Effector memory CD4-positive, alpha-beta T cell (primary cell): ENCODE measurements around the gene WRAP73.
A peak's percentile ranks its signal among the peaks of the same experiment; 100 is the strongest.

ENCODE experiments used
- DNase-seq, 3 donors: peaks; one replicate each; pipeline ENCODE4 v3.0.0-alpha.2; 2020
- H3K27ac ChIP-seq: 2 replicates; pipeline ENCODE4 v1.7.0; 2013; ENCODE audit warnings: mild to moderate bottlenecking, low read length, moderate library complexity; ENCODE audit not compliant: insufficient read depth, poor library complexity, severe bottlenecking
- H3K27me3 ChIP-seq: replicated peaks from 2 replicates; pipeline ENCODE4 v1.7.0; 2013; ENCODE audit warnings: mild to moderate bottlenecking, low read length; ENCODE audit not compliant: insufficient read depth, control insufficient read depth, poor library complexity, severe bottlenecking
- H3K36me3 ChIP-seq: 2 replicates; pipeline ENCODE4 v1.7.0; 2013; ENCODE audit warnings: mild to moderate bottlenecking, low read length, moderate library complexity; ENCODE audit not compliant: control insufficient read depth, insufficient read depth
- H3K4me1 ChIP-seq: 2 replicates; pipeline ENCODE4 v1.7.0; 2013; ENCODE audit warnings: low read length, mild to moderate bottlenecking; ENCODE audit not compliant: control insufficient read depth, insufficient read depth, poor library complexity, severe bottlenecking
- H3K4me3 ChIP-seq: 2 replicates; pipeline ENCODE4 v1.7.0; 2013; ENCODE audit warnings: low read length, low read depth, mild to moderate bottlenecking; ENCODE audit not compliant: insufficient read depth, poor library complexity, severe bottlenecking
- H3K9me3 ChIP-seq: 2 replicates; pipeline ENCODE4 v1.7.0; 2013; ENCODE audit warnings: mild to moderate bottlenecking, low read length, moderate library complexity; ENCODE audit not compliant: control insufficient read depth

The WRAP73 gene

GRCh38 chr1:3657578-3658230, 7.8 kb upstream of the WRAP73 start:
- peaks cover 3% of the 10 kb centered on the region for H3K4me1 ChIP-seq
- no peaks in the 10 kb centered on the region for H3K9me3 ChIP-seq
- H3K27ac ChIP-seq = no peak overlapping the region
- peaks cover 14% of the 10 kb centered on the region for H3K27me3 ChIP-seq
- no peaks in the 10 kb centered on the region for H3K36me3 ChIP-seq
- no peak overlapping the region for H3K4me3 ChIP-seq
- no peak for DNase-seq

- Histone ChIP-seq H3K27ac (no peak overlapping the region), H3K9me3 (no peaks in the 10 kb centered on the region), H3K4me3 (no peak overlapping the region), H3K36me3 (no peaks in the 10 kb centered on the region), H3K4me1 (peaks cover 7% of the 10 kb centered on the region), H3K27me3 (peaks cover 16% of the 10 kb centered on the region)
- no peak for DNase-seq
Measured at GRCh38 chr1:3657096-3657475, 7.2 kb upstream of the WRAP73 start.

GRCh38 chr1:3656450-3657095, 6.7 kb upstream of the WRAP73 start:
- Histone ChIP-seq H3K27ac (no peak overlapping the region), H3K36me3 (no peaks in the 10 kb centered on the region), H3K9me3 (no peaks in the 10 kb centered on the region), H3K4me1 (peaks cover 12% of the 10 kb centered on the region), H3K4me3 (no peak overlapping the region), H3K27me3 (peaks cover 19% of the 10 kb centered on the region)
- DNase-seq = no peak

DNA sequence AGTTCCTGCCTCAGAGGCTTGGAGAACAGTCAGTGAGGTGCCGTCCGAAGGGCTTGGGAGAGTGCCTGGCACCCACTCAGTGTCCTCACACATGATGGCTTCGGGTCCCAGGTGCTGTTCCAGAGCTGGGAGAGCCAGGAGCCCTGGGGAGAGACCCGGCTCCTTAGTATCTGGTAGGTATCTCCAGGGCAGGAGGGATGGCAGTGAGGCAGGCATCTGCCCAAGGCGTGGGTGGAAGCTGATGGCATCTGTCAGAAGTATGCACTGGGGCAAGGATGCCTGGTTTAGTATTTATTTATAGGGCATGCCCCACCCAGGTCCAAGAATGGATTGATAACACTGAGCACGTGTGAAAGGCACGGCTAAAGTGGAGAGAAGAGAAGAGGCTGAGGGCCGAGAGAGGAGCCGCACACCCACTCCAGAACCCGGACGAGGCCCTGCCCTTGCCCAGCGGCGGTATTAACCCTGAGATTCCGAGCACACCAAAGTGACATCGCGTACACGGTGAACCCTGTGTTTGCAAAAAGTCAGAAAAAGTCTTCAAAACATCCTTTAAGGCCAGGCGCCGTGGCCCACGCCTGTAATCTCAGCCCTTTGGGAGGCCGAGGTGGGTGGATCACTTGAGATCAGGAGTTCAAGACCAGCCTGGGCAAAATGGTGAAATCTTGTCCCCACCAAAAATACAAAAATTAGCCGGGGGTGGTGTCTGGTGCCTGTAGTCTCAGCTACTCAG, 4.8 kb upstream of the WRAP73 start:
- DNase-seq = no peak
- Histone ChIP-seq H3K27ac (no peak overlapping the region), H3K4me3 (no peak overlapping the region)

DNA sequence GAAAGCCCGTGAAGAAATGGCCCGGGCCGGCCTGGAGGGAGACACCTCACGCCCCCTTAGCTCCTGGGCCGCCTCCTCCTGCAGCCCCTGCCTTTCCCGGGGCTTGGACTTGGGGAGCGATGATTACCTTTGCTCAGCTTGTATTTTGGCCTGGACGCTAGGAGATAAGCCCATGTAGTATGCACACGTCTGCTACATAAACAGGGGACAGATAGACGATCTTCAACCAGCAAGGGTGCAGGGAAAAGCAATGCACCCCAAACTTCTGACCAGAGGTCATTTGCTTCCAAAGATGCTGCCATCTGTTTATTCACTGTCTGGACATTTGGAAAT, 3.3 kb upstream of the WRAP73 start:
- Histone ChIP-seq H3K4me3 (no peak overlapping the region), H3K27me3 (peaks cover 32% of the 10 kb centered on the region), H3K36me3 (no peaks in the 10 kb centered on the region), H3K9me3 (no peaks in the 10 kb centered on the region), H3K4me1 (peaks cover 35% of the 10 kb centered on the region), H3K27ac (no peak overlapping the region)
- DNase-seq = no peak

More for the DNA sequence above, 4.8 kb upstream of the WRAP73 start:
- peaks cover 24% of the 10 kb centered on the region for H3K4me1 ChIP-seq
- no peaks in the 10 kb centered on the region for H3K36me3 ChIP-seq
- peaks cover 32% of the 10 kb centered on the region for H3K27me3 ChIP-seq
- no peaks in the 10 kb centered on the region for H3K9me3 ChIP-seq

- Histone ChIP-seq H3K4me3 (peak overlapping the region; percentile 34), H3K27me3 (peaks cover 32% of the 10 kb centered on the region), H3K36me3 (no peaks in the 10 kb centered on the region), H3K27ac (no peak overlapping the region), H3K9me3 (no peaks in the 10 kb centered on the region), H3K4me1 (peaks cover 35% of the 10 kb centered on the region)
- DNase-seq = no peak
Measured at GRCh38 chr1:3652548-3653285, 2.8 kb upstream of the WRAP73 start.

GRCh38 chr1:3651930-3652547, 2.1 kb upstream of the WRAP73 start, which contains the start of gene TP73:
Gene TP73 (plus strand): TSS chr1:3652516. CDS start chr1:3682366, 29,850 bp downstream.
- H3K36me3 ChIP-seq = peaks cover 3% of the 10 kb centered on the region
- peaks cover 35% of the 10 kb centered on the region for H3K4me1 ChIP-seq
- peak within 1 kb of the TSS; percentile 34 for H3K4me3 ChIP-seq
- no peak for DNase-seq
- H3K9me3 ChIP-seq = no peaks in the 10 kb centered on the region
- H3K27ac ChIP-seq = no peak within 1 kb of the TSS
- H3K27me3 ChIP-seq = peaks cover 32% of the 10 kb centered on the region

- no peak overlapping the region for H3K27ac ChIP-seq
Measured at GRCh38 chr1:3651026-3651929, 1.4 kb upstream of the WRAP73 start.

More at GRCh38 chr1:3651026-3651929, 1.4 kb upstream of the WRAP73 start:
- Histone ChIP-seq H3K9me3 (no peaks in the 10 kb centered on the region), H3K36me3 (peaks cover 10% of the 10 kb centered on the region), H3K4me1 (peaks cover 35% of the 10 kb centered on the region), H3K4me3 (peak overlapping the region; percentile 24), H3K27me3 (peaks cover 32% of the 10 kb centered on the region)
- no peak for DNase-seq
